ENCODE data around the gene ERV3-1.
"Not testable (repeated sequence)": the region's sequence is repeated elsewhere in the genome, so short reads cannot be mapped to it uniquely, and the experiment has no call there.

Gene ERV3-1

GRCh38 chr7:64945503-64946175 is 60.8 kb downstream of the ERV3-1 start:
- TF ChIP-seq ZNF274 (IDR thresholded peaks at IDR 0.05; ENCODE audit: low read depth, low read length) (no peak), YY1 (IDR thresholded peaks at IDR 0.05; ENCODE audit: insufficient read depth, insufficient read length) (no peak), SUZ12 (IDR thresholded peaks at IDR 0.05; ENCODE audit: extremely low read depth, insufficient read depth, insufficient read length) (no peak)

GRCh38 chr7:64944667-64945502 is 61.6 kb downstream of the ERV3-1 start:
- H3K4me1 ChIP-seq (ENCODE audit: insufficient read depth, insufficient read length); DNase-seq (ENCODE audit: low read depth, low spot score); H3K4me3 ChIP-seq (ENCODE audit: insufficient read length, low read depth); H3K36me3 ChIP-seq (ENCODE audit: insufficient read depth, insufficient read length, low read length); H3K9ac ChIP-seq (ENCODE audit: insufficient read length, low read depth); H3K9me3 ChIP-seq (ENCODE audit: insufficient read depth, low read length): not testable (repeated sequence)
- H3K27me3 ChIP-seq (ENCODE audit: insufficient read depth, insufficient read length), result peaks cover 37% of the 10 kb centered on the region

More at GRCh38 chr7:64945503-64946175, 60.8 kb downstream of the ERV3-1 start:
- Histone ChIP-seq H3K9ac (ENCODE audit: insufficient read length, low read depth) (no peak overlapping the region), H3K27me3 (ENCODE audit: insufficient read depth, insufficient read length) (peaks cover 37% of the 10 kb centered on the region), H3K36me3 (ENCODE audit: insufficient read depth, insufficient read length, low read length) (no peaks in the 10 kb centered on the region), H3K9me3 (ENCODE audit: insufficient read depth, low read length) (no peaks in the 10 kb centered on the region), H3K4me3 (ENCODE audit: insufficient read length, low read depth) (no peak overlapping the region), H3K4me1 (ENCODE audit: insufficient read depth, insufficient read length) (peaks cover 2% of the 10 kb centered on the region)
- DNase-seq (ENCODE audit: low read depth, low spot score), result no peak
